Spleen (tissue), 7 donors: ENCODE measurements around the gene CSMD2.

Source experiments
- CTCF ChIP-seq, 11 experiments: fragments of 200-600 bp in 7 of 11; fragments of 450-650 bp in 4 of 11; sonication (generic) in 4 of 11; IDR thresholded peaks in 8 of 11; conservative IDR thresholded peaks in 3 of 11; 1 replicate in 7 of 11; 2 replicates in 4 of 11; pipeline versions ENCODE4 v1.4.0 to v1.8.0; 2016 to 2021; ENCODE audit warnings: antibody characterized with exemption in 11 of 11, inconsistent platforms in 4 of 11, mild to moderate bottlenecking in 1 of 11
- POLR2A ChIP-seq, 3 donors: fragments of 450-650 bp; IDR thresholded peaks; one replicate each; pipeline ENCODE4 v1.5.1; 2017; ENCODE audit warnings: antibody characterized with exemption in 3 of 3, mild to moderate bottlenecking in 1 of 3
- donor health status: DM: no; HTN: no; CAD: no; lungs with moderate emphysema.
- donor health status: DM: no; HTN: no; CAD: no.
- donor health status: DM: no; HTN: no; CAD: no.

- no peak for TF ChIP-seq CTCF (IDR thresholded peaks at IDR 0.05 in 8 of 11, conservative IDR thresholded peaks at IDR 0.05 in 3 of 11)
- no peak for TF ChIP-seq POLR2A (IDR thresholded peaks at IDR 0.05)
These were observed 191.1 kb downstream of the CSMD2 start for GRCh38 chr1:33973799-33974545.
